GM21576 (cell line): ENCODE measurements around the gene HNRNPA2B1.
"Not testable (repeated sequence)": the region's sequence is repeated elsewhere in the genome, so short reads cannot be mapped to it uniquely, and the experiment has no call there.

Experiments
- ATAC-seq: cut with Tn5 transposase; IDR thresholded peaks from one replicate; pipeline ENCODE4 v1.9.1; 2021; ENCODE audit warnings: mild to moderate bottlenecking, moderate library complexity; ENCODE audit not compliant: unreplicated experiment

The HNRNPA2B1 gene

GRCh38 chr7:26166684-26167266 lies 33.8 kb downstream of the HNRNPA2B1 start:
- no peak for ATAC-seq

DNA sequence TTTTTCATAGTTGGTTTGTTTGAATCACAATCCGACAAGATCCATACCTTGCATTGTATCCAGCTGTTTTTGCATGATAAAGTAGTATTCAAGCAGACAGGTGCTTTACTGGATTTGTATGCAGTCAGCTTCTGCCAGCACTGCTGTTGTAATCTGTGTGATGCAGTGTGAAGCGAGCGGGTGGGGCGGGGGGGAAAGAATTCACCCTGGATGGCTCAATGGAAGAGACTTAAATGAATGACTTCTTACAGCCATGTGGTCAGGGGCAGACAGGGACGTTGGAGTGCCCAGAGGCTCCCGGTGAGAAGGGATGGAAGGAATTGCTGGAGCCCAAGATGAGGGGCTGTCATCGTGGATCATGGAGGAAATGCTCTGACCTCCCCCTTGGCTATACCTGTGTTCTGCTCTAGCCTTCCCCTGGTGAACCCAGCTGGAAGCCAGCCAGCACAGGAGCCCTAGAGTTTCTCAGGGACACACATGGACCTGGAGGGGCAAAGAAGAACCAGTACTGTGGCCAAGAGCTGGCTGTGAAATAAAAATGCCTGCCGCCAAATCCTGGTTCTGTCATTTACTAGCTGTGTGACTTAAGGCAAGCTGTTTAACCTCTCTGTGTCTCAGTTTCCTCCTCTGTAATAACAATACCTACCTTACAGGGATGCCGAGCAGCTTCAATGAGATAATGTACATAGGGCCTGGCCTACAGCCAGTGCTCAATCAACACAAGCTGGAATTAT lies 34.4 kb downstream of the HNRNPA2B1 start:
- ATAC-seq = no peak

DNA sequence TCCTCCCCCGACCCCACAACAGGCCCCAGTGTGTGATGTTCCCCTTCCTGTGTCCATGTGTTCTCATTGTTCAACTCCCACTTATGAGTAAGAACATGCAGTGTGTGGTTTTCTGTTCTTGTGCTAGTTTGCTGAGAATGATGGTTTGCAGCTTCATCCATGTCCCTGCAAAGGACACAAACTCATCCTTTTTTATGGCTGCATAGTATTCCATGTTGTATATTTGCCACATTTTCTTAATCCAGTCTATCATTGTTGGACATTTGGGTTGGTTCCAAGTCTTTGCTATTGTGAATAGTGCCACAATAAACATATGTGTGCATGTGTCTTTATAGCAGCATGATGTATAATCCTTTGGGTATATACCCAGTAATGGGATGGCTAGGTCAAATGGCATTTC lies 36.7 kb downstream of the HNRNPA2B1 start:
- ATAC-seq = not testable (repeated sequence)

GRCh38 chr7:26162431-26162830 lies 38.1 kb downstream of the HNRNPA2B1 start:
- no peak for ATAC-seq

GRCh38 chr7:26160896-26161295 lies 39.6 kb downstream of the HNRNPA2B1 start:
- no peak for ATAC-seq

- no peak for ATAC-seq
Measured at GRCh38 chr7:26159243-26159642, 41.3 kb downstream of the HNRNPA2B1 start.

- no peak for ATAC-seq
Measured at GRCh38 chr7:26157520-26158105, 42.9 kb downstream of the HNRNPA2B1 start.

GRCh38 chr7:26156451-26157420 lies 43.8 kb downstream of the HNRNPA2B1 start:
- ATAC-seq = peak; percentile 32

DNA sequence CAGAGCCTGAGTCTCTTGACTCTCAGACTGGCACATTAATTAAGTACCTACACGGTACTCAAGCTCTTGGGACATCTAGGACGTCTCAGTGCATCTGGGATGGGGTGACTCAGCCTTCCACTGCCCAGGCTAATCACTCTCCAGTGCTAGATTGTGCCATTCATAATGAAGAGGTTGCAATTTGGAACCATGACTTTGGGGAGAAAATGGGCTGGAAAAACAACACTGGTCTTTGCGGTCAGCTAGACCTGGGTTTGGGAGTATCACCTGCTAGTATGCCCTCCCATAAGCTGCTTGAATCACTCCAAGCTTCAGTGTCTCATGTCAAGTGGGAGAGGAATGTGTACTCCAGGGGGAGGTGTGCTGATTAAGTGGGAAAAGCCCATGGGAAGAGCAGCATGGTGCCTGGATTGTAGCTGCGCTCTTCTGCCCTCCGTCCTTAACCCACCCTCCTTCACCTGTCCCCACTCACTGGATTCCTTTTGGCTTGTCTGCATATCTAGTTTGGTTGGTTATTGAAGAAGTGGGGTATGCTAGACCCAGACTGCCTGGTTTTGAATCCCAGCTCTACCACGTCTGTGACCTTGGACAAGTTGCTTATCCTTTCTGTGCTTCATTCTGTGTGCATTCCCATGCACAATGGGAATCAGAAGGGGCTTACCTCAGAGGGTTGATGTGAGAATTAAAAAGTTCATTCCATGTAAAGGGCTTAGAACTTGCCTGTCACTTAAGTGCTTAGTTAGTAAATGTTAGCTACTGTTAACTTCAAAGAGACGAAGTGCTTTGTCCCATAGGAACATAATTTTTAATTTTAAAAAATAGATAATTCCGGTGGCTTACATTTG lies 44.8 kb downstream of the HNRNPA2B1 start:
- no peak for ATAC-seq

DNA sequence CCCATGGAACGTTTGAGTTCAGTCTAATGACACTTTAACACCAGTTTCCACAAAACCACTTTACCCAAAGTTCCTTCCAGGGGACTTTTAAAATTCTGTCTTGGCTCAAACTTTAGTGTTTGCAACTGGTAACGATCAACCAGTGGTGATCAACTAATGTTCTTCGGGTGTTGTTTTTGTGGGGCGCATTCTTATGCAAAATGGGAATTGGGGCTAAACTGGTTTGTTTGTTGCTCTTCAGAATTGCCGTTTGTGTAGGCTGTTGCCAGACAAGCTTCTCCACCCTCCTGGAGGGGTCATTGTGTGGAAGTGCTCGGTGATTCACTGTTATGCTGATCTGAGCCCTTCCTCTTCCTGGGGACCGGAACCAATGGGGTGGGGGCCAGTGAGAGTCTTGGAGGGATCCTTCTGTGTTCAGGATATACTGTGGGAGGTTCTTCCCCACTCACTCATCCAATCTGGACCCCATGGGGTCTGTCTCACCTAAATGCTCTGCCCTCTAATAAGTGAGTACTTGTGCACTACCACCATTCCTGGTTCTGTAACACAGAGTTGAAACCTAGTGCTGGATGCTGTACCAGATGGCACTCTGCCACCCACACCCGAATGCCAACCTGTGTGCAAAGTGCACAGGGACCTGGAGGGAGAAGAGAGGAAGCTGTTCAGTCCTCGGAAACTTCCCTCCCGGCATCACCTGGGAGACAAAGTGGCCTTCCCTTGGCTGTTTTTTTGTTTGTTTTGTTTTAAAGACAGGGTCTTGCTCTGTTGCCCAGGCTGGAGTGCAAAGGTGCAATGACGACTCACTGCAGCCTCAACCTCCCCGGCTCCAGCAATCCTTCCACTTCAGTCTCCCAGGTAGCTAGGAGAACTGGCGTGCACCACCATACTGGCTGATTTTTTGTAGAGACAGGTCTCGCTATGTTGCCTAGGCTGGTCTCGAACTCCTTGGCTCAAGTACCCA lies 46.4 kb downstream of the HNRNPA2B1 start:
- no peak for ATAC-seq

DNA sequence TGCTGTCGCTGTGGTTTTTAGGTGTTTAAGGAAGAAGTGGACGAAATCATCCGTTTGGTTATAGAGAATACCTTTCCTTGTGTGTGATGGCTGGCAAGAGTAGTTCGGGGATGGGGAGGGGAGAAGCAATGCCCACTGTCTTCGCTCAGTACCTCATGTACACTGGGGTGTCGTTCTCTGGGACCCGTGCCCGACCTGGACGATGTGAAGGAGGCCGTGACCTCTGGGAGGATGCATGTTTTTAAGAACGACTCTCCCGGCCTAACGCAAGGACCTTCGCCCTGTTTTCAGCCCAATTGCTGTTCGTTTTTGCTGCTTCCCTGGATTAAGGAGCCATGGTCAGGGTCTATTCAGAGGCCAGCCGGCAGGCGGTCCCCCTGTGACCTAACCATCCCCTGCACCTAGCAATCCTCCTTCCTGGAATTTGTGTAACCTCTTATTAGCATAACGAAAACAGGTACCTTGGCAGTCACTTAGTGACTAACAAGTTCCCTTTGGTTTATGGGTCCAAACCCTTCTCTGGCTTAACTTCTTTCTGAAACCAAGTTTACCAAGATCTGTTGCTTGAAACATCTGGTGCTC lies 47.2 kb downstream of the HNRNPA2B1 start:
- no peak for ATAC-seq

DNA sequence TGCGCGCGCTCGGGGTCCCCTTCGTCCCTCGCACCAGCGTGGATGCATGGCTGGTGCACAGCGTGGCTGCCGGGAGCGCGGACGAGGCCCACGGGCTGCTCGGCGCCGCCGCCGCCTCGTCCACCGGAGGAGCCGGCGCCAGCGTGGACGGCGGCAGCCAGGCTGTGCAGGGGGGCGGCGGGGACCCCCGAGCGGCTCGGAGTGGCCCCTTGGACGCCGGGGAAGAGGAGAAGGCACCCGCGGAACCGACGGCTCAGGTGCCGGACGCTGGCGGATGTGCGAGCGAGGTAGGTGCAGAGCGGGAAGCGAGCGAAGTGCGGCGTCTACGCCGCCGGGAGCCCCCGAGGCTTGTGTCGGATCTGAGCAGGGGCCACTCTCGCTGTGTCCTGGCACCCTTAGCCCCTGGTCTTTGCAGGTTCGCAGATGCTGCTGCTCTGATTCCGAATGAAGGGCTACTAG lies 47.7 kb downstream of the HNRNPA2B1 start:
- ATAC-seq = not testable (repeated sequence)

- peak; percentile 64 for ATAC-seq
Measured at GRCh38 chr7:26151953-26152781, 48.4 kb downstream of the HNRNPA2B1 start, which contains the start of gene NFE2L3. TSS of gene NFE2L3 (plus strand) at chr7:26152198. CDS start at chr7:26152499, 301 bp downstream.

- no peak for ATAC-seq
Measured at GRCh38 chr7:26151650-26151952, 48.9 kb downstream of the HNRNPA2B1 start.

GRCh38 chr7:26151096-26151495 lies 49.5 kb downstream of the HNRNPA2B1 start:
- ATAC-seq = no peak

DNA sequence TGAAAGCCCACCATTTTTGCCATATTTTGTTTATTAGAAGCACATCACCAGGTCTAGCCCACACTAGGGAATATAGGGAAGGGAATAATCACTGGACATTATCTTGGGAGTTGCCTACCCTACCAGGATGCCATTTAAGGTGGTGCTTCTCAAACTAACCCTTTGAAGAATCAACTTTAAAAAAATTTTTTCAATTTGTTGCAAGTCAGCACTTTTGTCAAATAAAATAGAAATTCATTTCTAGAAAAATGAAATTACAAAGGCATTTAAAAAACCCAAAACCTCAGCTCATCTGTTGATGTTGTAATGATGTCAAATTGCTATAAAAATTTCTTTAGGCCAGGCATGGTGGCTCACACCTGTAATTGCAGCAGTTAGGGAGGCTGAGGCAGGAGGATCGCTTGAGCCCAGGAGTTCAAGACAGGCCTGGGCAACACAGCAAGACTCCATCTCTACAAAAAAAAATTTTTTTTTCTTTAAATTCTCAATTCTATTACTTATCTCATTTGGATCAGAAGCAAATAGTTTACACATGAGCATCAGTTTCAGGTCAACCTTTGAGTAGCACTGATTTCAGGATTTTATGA lies 51.1 kb downstream of the HNRNPA2B1 start:
- no peak for ATAC-seq

GRCh38 chr7:26148307-26148700 lies 52.2 kb downstream of the HNRNPA2B1 start:
- ATAC-seq = not testable (repeated sequence)
